Keratinocyte (primary cell): Measurements from ENCODE around the gene SYF2. TPM values are rescaled to one million over a fixed set of nuclear protein-coding genes. Genes with fewer than 3 reads are reported as not detected.
"Not testable (repeated sequence)": the region's sequence is repeated elsewhere in the genome, so short reads cannot be mapped to it uniquely, and the experiment has no call there.

Experiments used
- DNase-seq: peaks from one replicate; pipeline ENCODE4 v3.0.0-alpha.2; 2011; ENCODE audit warnings: low read depth, missing footprints, low spot score
- FAIRE-seq: peaks from 2 replicates; lab custom pipeline; 2011; peaks lifted over from hg19 to GRCh38; lab: Jason Lieb, UNC
- H2AFZ ChIP-seq: 2 replicates; pipeline ENCODE4 v1.6.0; 2012; ENCODE audit warnings: low read length, control low read depth, inconsistent platforms; ENCODE audit not compliant: control insufficient read depth
- H3K27ac ChIP-seq: 2 replicates; pipeline ENCODE4 v1.5.1; 2011; ENCODE audit warnings: low read length; ENCODE audit not compliant: control insufficient read depth, insufficient read depth
- H3K27me3 ChIP-seq: 3 replicates; pipeline ENCODE4 v1.6.0; 2011; ENCODE audit warnings: low read length; ENCODE audit not compliant: control insufficient read depth, insufficient read depth; ENCODE audit errors: extremely low read depth
- H3K36me3 ChIP-seq, 2 experiments: 2 replicates in 1 of 2; 3 replicates in 1 of 2; pipeline ENCODE4 v1.5.1; 2011; ENCODE audit warnings: low read length in 2 of 2, mild to moderate bottlenecking in 1 of 2; ENCODE audit not compliant: control insufficient read depth in 2 of 2, insufficient read depth in 2 of 2; ENCODE audit errors: extremely low read depth in 1 of 2
- H3K4me1 ChIP-seq: 3 replicates; pipeline ENCODE4 v1.5.1; 2011; ENCODE audit warnings: low read length; ENCODE audit not compliant: control insufficient read depth, insufficient read depth; ENCODE audit errors: extremely low read depth
- H3K4me2 ChIP-seq: 3 replicates; pipeline ENCODE4 v1.6.0; 2011; ENCODE audit warnings: low read depth, low read length; ENCODE audit not compliant: control insufficient read depth, insufficient read depth; ENCODE audit errors: extremely low read depth
- H3K4me3 ChIP-seq, 3 experiments: fragments of 200-600 bp in 1 of 3; sonication (generic) in 1 of 3; 2 replicates in 2 of 3; 3 replicates in 1 of 3; pipeline ENCODE4 v1.5.1; 2011 to 2016; ENCODE audit warnings: low read length in 3 of 3, mild to moderate bottlenecking in 3 of 3, control low read depth in 2 of 3, inconsistent platforms in 1 of 3, low read depth in 1 of 3, mixed read lengths in 1 of 3, mixed run types in 1 of 3, moderate library complexity in 1 of 3; ENCODE audit not compliant: control insufficient read depth in 2 of 3, insufficient read depth in 2 of 3; ENCODE audit errors: extremely low read depth in 1 of 3
- H3K79me2 ChIP-seq: 2 replicates; pipeline ENCODE4 v1.6.0; 2012; ENCODE audit warnings: low read length; ENCODE audit not compliant: control insufficient read depth, insufficient read depth
- H3K9ac ChIP-seq: 3 replicates; pipeline ENCODE4 v1.6.0; 2011; ENCODE audit warnings: low read length; ENCODE audit not compliant: control insufficient read depth, insufficient read depth; ENCODE audit errors: extremely low read depth
- H3K9me1 ChIP-seq: 3 replicates; pipeline ENCODE4 v1.6.0; 2011; ENCODE audit warnings: low read length; ENCODE audit not compliant: control insufficient read depth, insufficient read depth; ENCODE audit errors: extremely low read depth
- H3K9me3 ChIP-seq: 2 replicates; pipeline ENCODE4 v1.5.1; 2012; ENCODE audit warnings: low read depth, low read length; ENCODE audit not compliant: control insufficient read depth
- H4K20me1 ChIP-seq: 3 replicates; pipeline ENCODE4 v1.6.0; 2011; ENCODE audit warnings: low read length; ENCODE audit not compliant: control insufficient read depth, insufficient read depth; ENCODE audit errors: extremely low read depth
- EZH2 ChIP-seq: IDR thresholded peaks from one replicate; pipeline ENCODE4 v1.6.1; 2012; ENCODE audit warnings: inconsistent platforms, mild to moderate bottlenecking, low read length, moderate library complexity
- dilution Hi-C: fragments of 300-500 bp; cut with MboI; formaldehyde crosslinking; loops from one replicate; pipeline ENCODE4 v1.7.0; 2020; ENCODE audit warnings: low sequenced_read_pairs; ENCODE audit not compliant: extremely low pct_ligation_motif_present
- polyA plus RNA-seq, 5 experiments: library from polyadenylated mRNA; depleted of rRNA in 3 of 5; stranded (reverse) in 3 of 5; stranded (forward) in 1 of 5; unstranded in 1 of 5; fragments of >200 nt; gene quantifications; 1 replicate in 1 of 5; 2 replicates in 3 of 5; 3 replicates in 1 of 5; pipeline versions ENCODE4 v1.2.1 to v1.2.3, GENCODE V29; 2011 to 2012; ENCODE audit warnings: missing spikeins in 2 of 5, low read depth in 1 of 5, low replicate concordance in 1 of 5
- TF ChIP-seq, protein P1 (sequence below), 3 experiments: IDR thresholded peaks in 1 of 3; conservative IDR thresholded peaks in 1 of 3; optimal IDR thresholded peaks in 1 of 3; 2 replicates in 2 of 3; 3 replicates in 1 of 3; pipeline versions ENCODE3 to v1.5.1; 2011; ENCODE audit warnings: low read length in 3 of 3, mild to moderate bottlenecking in 3 of 3, moderate library complexity in 2 of 3, control low read depth in 1 of 3, inconsistent platforms in 1 of 3; ENCODE audit not compliant: insufficient read depth in 2 of 3; ENCODE audit errors: extremely low read depth in 1 of 3

Gene SYF2
- polyA plus RNA-seq, 1 donor (not counting 4 experiments of a cell fraction or from before 2014, with no cell fraction given): 31.8 TPM

DNA sequence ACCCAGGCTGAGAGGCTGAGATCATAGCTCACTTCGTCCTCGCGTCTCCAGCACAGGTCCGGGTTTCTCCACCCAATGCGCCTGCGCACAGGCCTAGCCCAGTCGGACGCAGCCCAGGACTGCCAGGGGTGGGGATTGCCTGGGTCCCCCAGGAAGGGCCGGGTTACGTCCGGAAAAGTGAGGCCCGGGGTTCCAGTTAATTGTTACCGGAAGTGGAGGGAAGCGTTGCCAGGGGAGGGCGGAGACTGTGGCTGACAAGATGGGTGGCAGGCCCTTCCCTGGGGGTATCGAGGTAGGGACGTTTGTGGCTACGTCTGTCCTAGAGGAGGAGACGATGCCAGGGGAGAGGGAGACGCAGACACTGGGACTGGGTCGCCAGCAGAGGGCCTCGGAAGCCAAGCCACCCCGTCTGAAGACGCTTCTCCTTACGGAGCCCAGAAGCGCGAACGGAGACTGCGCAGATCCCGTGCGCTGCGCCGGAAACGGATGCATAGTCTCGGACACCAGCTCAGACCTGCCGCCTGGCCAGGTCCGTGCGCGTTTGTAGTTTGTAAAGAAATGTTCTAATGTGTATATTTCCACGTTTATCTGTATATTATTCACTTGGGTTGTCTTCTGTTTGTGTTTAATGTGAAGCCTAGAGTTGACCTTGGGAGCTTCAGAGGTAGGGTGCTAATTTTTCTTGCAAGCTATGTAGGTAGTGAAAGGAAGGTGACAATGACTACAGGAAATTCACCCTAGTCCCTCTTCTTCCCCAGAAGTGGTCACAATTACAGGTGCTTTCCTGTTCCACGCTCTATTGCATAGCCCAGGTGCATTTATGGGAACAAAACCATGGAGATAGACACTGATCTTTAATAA lies 7.6 kb upstream of the SYF2 start:
- Histone ChIP-seq H3K9me1 (no peaks in the 10 kb centered on the region), H3K79me2 (peaks cover 9% of the 10 kb centered on the region), H3K9ac (peak overlapping the region; percentile 70), H3K4me2 (peak overlapping the region; percentile 96), H3K27ac (peak overlapping the region; percentile 74), H3K9me3 (no peaks in the 10 kb centered on the region), H4K20me1 (no peaks in the 10 kb centered on the region), H3K4me3 (peak overlapping the region; percentile 28 to 74 (median 65)), H3K4me1 (peaks cover 15% of the 10 kb centered on the region), H2AFZ (peak overlapping the region; percentile 86), H3K36me3 (peaks cover 13 to 19% of the 10 kb centered on the region in 2 experiments), H3K27me3 (no peaks in the 10 kb centered on the region)
- DNase-seq: no peak
- dilution Hi-C loops: no loop called here
- TF ChIP-seq, protein P1, sequence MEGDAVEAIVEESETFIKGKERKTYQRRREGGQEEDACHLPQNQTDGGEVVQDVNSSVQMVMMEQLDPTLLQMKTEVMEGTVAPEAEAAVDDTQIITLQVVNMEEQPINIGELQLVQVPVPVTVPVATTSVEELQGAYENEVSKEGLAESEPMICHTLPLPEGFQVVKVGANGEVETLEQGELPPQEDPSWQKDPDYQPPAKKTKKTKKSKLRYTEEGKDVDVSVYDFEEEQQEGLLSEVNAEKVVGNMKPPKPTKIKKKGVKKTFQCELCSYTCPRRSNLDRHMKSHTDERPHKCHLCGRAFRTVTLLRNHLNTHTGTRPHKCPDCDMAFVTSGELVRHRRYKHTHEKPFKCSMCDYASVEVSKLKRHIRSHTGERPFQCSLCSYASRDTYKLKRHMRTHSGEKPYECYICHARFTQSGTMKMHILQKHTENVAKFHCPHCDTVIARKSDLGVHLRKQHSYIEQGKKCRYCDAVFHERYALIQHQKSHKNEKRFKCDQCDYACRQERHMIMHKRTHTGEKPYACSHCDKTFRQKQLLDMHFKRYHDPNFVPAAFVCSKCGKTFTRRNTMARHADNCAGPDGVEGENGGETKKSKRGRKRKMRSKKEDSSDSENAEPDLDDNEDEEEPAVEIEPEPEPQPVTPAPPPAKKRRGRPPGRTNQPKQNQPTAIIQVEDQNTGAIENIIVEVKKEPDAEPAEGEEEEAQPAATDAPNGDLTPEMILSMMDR (optimal IDR thresholded peaks at IDR 0.05 in 1 of 3, IDR thresholded peaks at IDR 0.05 in 1 of 3, conservative IDR thresholded peaks at IDR 0.05 in 1 of 3; ENCODE audit: extremely low read depth in 1 of 3, insufficient read depth in 2 of 3, low read length in 3 of 3): peak; percentile 58 to 88 (median 78)
- no peak for TF ChIP-seq EZH2
- peak; percentile 41 for FAIRE-seq

DNA sequence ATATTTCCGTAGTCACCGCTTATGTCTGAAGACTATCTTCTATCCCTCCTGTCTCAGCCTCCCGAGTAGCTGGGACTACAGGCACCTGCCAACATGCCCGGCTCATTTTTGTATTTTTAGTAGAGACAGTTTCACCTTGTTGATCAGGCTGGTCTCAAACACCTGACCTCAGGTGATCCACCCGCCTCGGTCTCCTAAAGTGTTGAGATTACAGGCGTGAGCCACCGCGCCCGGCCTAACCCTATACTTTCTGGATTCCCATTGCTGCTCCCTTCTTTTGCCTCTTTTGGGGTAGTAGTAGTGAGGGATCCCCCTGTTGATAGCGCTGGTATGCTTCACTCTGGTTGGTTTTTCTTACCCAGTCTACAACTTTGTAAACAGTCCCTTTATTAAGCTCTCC lies 5.7 kb upstream of the SYF2 start:
- DNase-seq (no peak), FAIRE-seq (no peak)
- Histone ChIP-seq H2AFZ (no peak overlapping the region), H3K4me1 (peaks cover 17% of the 10 kb centered on the region), H3K9me3 (no peaks in the 10 kb centered on the region), H3K27ac (no peak overlapping the region), H3K9me1 (no peaks in the 10 kb centered on the region), H3K79me2 (peaks cover 6% of the 10 kb centered on the region), H3K4me2 (no peak overlapping the region), H3K36me3 (peaks cover 6 to 12% of the 10 kb centered on the region in 2 experiments), H3K4me3 (no peak overlapping the region), H4K20me1 (no peaks in the 10 kb centered on the region), H3K9ac (no peak overlapping the region), H3K27me3 (no peaks in the 10 kb centered on the region)
- no peak for TF ChIP-seq EZH2
- TF ChIP-seq, protein P1 (optimal IDR thresholded peaks at IDR 0.05 in 1 of 3, IDR thresholded peaks at IDR 0.05 in 1 of 3, conservative IDR thresholded peaks at IDR 0.05 in 1 of 3; ENCODE audit: extremely low read depth in 1 of 3, insufficient read depth in 2 of 3, low read length in 3 of 3): no peak
- dilution Hi-C loops: no loop called here

DNA sequence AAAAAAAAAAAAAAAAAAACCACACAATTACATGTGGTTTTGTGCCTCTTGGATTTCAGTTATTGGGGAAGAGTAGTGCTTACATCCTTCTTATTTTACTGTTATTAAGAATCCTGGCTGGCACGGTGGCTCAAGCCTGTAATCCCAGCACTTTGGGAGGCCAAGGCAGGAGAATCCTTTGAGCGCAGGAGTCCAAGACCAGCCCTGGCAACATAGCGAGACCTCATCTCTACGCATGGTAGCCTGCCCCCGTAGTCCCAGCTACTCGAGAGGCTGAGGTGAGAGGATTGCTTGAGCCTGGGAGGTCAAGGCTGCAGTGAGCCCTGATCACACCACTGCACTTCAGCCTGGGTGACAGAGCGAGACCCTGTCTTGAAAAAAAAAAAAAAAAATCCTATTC lies 4.0 kb upstream of the SYF2 start:
- H3K9me3 ChIP-seq, H3K9me1 ChIP-seq, H2AFZ ChIP-seq, H3K9ac ChIP-seq, H4K20me1 ChIP-seq, H3K27ac ChIP-seq, H3K36me3 ChIP-seq, H3K4me2 ChIP-seq, H3K4me3 ChIP-seq, DNase-seq, dilution Hi-C loops, FAIRE-seq, H3K27me3 ChIP-seq: not testable (repeated sequence)
- peaks cover 17% of the 10 kb centered on the region for H3K79me2 ChIP-seq
- peaks cover 22% of the 10 kb centered on the region for H3K4me1 ChIP-seq
